Measurements from ENCODE around the gene AIFM3. TPM values are rescaled to one million over a fixed set of nuclear protein-coding genes. Genes with fewer than 3 reads are reported as not detected.
A peak's percentile ranks its signal among the peaks of the same experiment; 100 is the strongest.

The AIFM3 gene
- polyA plus RNA-seq, 2 of the 4 experiments (the other 2 are of a cell fraction): 1.4 to 3.6 TPM

GRCh38 chr22:20945578-20945934 is 21.5 kb upstream of the AIFM3 start (continued):
- no peak for TF ChIP-seq EHMT2 (IDR thresholded peaks at IDR 0.05; ENCODE audit: low read depth)

GRCh38 chr22:20946080-20946986 is 20.7 kb upstream of the AIFM3 start:
- no peak for FAIRE-seq

GRCh38 chr22:20946991-20947390 is 20.1 kb upstream of the AIFM3 start:
- Histone ChIP-seq H3K4me2 (no peak overlapping the region), H3K4me3 (no peak overlapping the region), H3K9me3 (no peaks in the 10 kb centered on the region), H3K4me1 (peaks cover 38% of the 10 kb centered on the region), H3K27ac (no peak overlapping the region)
- CTCF ChIA-PET: interaction anchor here (0.6 to 1.1 kb wide), 3 partner anchors 30 to 1579 kb away, joined by 3 to 6 read pairs (median 3); partner anchors contain the start of gene CRKL
- WGBS (ENCODE audit: missing lambda C conversion rate): no CpG with 5 or more reads among the region's 1 CpG
- POLR2A ChIA-PET: interaction anchor here (0.7 kb wide), 1 partner anchor 143 kb away, joined by 4 read pairs; no protein-coding TSS in a partner anchor
- TF ChIP-seq RFX5 (IDR thresholded peaks at IDR 0.05) (no peak), HMGXB4 (CRISPR knock-in tag; IDR thresholded peaks at IDR 0.05; ENCODE audit: borderline replicate concordance) (no peak), BHLHE40 (IDR thresholded peaks at IDR 0.05; ENCODE audit: low read depth, low read length) (no peak), RNF2 (IDR thresholded peaks at IDR 0.05; ENCODE audit: borderline replicate concordance, low read depth) (no peak), POLR2AphosphoS2 (conservative IDR thresholded peaks at IDR 0.05; ENCODE audit: low read length) (no peak), FOSL2 (IDR thresholded peaks at IDR 0.05) (no peak), FOSL2 (CRISPR knock-in tag; IDR thresholded peaks at IDR 0.05) (no peak), KDM5A (IDR thresholded peaks at IDR 0.05) (no peak), HOXB13 (CRISPR knock-in tag; IDR thresholded peaks at IDR 0.05; ENCODE audit: low read depth) (no peak), CHD4 (IDR thresholded peaks at IDR 0.05; ENCODE audit: borderline replicate concordance) (no peak)
- TF ChIP-seq, protein P1, sequence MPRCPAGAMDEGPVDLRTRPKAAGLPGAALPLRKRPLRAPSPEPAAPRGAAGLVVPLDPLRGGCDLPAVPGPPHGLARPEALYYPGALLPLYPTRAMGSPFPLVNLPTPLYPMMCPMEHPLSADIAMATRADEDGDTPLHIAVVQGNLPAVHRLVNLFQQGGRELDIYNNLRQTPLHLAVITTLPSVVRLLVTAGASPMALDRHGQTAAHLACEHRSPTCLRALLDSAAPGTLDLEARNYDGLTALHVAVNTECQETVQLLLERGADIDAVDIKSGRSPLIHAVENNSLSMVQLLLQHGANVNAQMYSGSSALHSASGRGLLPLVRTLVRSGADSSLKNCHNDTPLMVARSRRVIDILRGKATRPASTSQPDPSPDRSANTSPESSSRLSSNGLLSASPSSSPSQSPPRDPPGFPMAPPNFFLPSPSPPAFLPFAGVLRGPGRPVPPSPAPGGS (IDR thresholded peaks at IDR 0.05): no peak
- no peak for FAIRE-seq
- no peak for ATAC-seq
- no peak for DNase-seq (ENCODE audit: low read depth in 1 of 2, low spot score in 1 of 2)

More at GRCh38 chr22:20946080-20946986, 20.7 kb upstream of the AIFM3 start:
- DNase-seq (ENCODE audit: low read depth in 1 of 2, low spot score in 1 of 2) (no peak), ATAC-seq (no peak; a peak in 1 of 6 replicates)
- ChIA-PET POLR2A (interaction anchor here (0.7 kb wide), 1 partner anchor 142 kb away, joined by 4 read pairs; no protein-coding TSS in a partner anchor), CTCF (interaction anchor here (0.7 to 2.6 kb wide), 3 partner anchors 10 to 124 kb away, joined by 3 to 10 read pairs (median 6); partner anchors contain the start of gene CRKL)
- Histone ChIP-seq H3K9me3 (no peaks in the 10 kb centered on the region), H3K27ac (no peak overlapping the region), H3K4me2 (peak overlapping the region; percentile 32; the same call in 2 of the 3 replicates), H3K4me3 (no peak overlapping the region), H3K4me1 (peaks cover 32% of the 10 kb centered on the region)
- no peak for TF ChIP-seq RFX5 (IDR thresholded peaks at IDR 0.05)
- no peak for TF ChIP-seq RARB (CRISPR knock-in tag; IDR thresholded peaks at IDR 0.05)
- no peak for TF ChIP-seq PHF8 (IDR thresholded peaks at IDR 0.05; ENCODE audit: borderline replicate concordance, low read depth)
- no peak for TF ChIP-seq MAZ (IDR thresholded peaks at IDR 0.05; ENCODE audit: borderline replicate concordance, low read depth, low read length)
- TF ChIP-seq HES2 (IDR thresholded peaks at IDR 0.05): no peak
- no peak for TF ChIP-seq EHF (CRISPR knock-in tag; IDR thresholded peaks at IDR 0.05)
- TF ChIP-seq EHMT2 (IDR thresholded peaks at IDR 0.05; ENCODE audit: low read depth): no peak
- TF ChIP-seq ZFP36 (IDR thresholded peaks at IDR 0.05; ENCODE audit: borderline replicate concordance, partially characterized antibody): no peak
- TF ChIP-seq CTCF (IDR thresholded peaks at IDR 0.05): no peak
- TF ChIP-seq KDM5A (IDR thresholded peaks at IDR 0.05): no peak
- no peak for TF ChIP-seq TP53 (CRISPR knock-in tag; IDR thresholded peaks at IDR 0.05)
- TF ChIP-seq RCOR1 (IDR thresholded peaks at IDR 0.05; ENCODE audit: low read depth, low read length): no peak
- TF ChIP-seq, protein P2, sequence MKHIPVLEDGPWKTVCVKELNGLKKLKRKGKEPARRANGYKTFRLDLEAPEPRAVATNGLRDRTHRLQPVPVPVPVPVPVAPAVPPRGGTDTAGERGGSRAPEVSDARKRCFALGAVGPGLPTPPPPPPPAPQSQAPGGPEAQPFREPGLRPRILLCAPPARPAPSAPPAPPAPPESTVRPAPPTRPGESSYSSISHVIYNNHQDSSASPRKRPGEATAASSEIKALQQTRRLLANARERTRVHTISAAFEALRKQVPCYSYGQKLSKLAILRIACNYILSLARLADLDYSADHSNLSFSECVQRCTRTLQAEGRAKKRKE (CRISPR knock-in tag; IDR thresholded peaks at IDR 0.05; ENCODE audit: low read depth): no peak
- no peak for TF ChIP-seq JUNB (IDR thresholded peaks at IDR 0.05)
- no peak for TF ChIP-seq ZSCAN20 (CRISPR knock-in tag; IDR thresholded peaks at IDR 0.05)
- WGBS (ENCODE audit: missing lambda C conversion rate): 93% methylated on average over 5 of the region's 7 CpGs

All from A549 (cell line).